Measurements from ENCODE around the gene NRXN2. TPM values are rescaled to one million over a fixed set of nuclear protein-coding genes. Genes with fewer than 3 reads are reported as not detected.

The NRXN2 gene
- total and polyA plus RNA-seq, 10 of the 15 experiments (the other 5 are each of a cell fraction or from before 2014, with no cell fraction given): 0.03 to 1.4 (median 0.23) TPM

- no peak overlapping the region for H3K4me2 ChIP-seq (ENCODE audit: control insufficient read depth, insufficient read depth)
- CTCF ChIA-PET: interaction anchor here (1.3 to 1.8 kb wide), 2 partner anchors 8 to 10 kb away, joined by 5 to 6 read pairs; partner anchors contain the start of gene PYGM
- H4K20me1 ChIP-seq (ENCODE audit: control insufficient read depth, insufficient read depth): no peaks in the 10 kb centered on the region
- no peaks in the 10 kb centered on the region for H3K79me2 ChIP-seq (ENCODE audit: control insufficient read depth, insufficient read depth, low read length)
- FAIRE-seq: no peak
- H3K9me3 ChIP-seq (replicated peaks; ENCODE audit: control insufficient read depth, insufficient read depth, low read length): no peaks in the 10 kb centered on the region
- in situ Hi-C loops (cut with MboI): no loop called here
- no peaks in the 10 kb centered on the region for H3K27me3 ChIP-seq (replicated peaks in 1 of 2; ENCODE audit: control insufficient read depth in 2 of 2, insufficient read depth in 2 of 2, low read length in 1 of 2)
- H3K36me3 ChIP-seq (ENCODE audit: control insufficient read depth in 2 of 2, insufficient read depth in 2 of 2, low read length in 1 of 2): no peaks in the 10 kb centered on the region
- no peak overlapping the region for H3K4me3 ChIP-seq
- POLR2A ChIA-PET: no interaction called here
- ATAC-seq: no peak
- SMC1A ChIA-PET (ENCODE audit: uncharacterized antibody, unreplicated experiment): no interaction called here
- no peak for TF ChIP-seq SUPT20H (IDR thresholded peaks at IDR 0.05; ENCODE audit: borderline replicate concordance, control insufficient read depth, low read depth, low read length)
- TF ChIP-seq, protein P1, sequence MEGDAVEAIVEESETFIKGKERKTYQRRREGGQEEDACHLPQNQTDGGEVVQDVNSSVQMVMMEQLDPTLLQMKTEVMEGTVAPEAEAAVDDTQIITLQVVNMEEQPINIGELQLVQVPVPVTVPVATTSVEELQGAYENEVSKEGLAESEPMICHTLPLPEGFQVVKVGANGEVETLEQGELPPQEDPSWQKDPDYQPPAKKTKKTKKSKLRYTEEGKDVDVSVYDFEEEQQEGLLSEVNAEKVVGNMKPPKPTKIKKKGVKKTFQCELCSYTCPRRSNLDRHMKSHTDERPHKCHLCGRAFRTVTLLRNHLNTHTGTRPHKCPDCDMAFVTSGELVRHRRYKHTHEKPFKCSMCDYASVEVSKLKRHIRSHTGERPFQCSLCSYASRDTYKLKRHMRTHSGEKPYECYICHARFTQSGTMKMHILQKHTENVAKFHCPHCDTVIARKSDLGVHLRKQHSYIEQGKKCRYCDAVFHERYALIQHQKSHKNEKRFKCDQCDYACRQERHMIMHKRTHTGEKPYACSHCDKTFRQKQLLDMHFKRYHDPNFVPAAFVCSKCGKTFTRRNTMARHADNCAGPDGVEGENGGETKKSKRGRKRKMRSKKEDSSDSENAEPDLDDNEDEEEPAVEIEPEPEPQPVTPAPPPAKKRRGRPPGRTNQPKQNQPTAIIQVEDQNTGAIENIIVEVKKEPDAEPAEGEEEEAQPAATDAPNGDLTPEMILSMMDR (IDR thresholded peaks at IDR 0.05 in 2 of 3, conservative IDR thresholded peaks at IDR 0.05 in 1 of 3; ENCODE audit: control insufficient read depth in 2 of 3, extremely low read depth in 1 of 3, insufficient read depth in 1 of 3, low read depth in 3 of 3, low read length in 3 of 3): 0 out of 6 replicates have a peak, but pooled peaks of 2 of the 3 experiments have one; percentile 5 to 19
- peaks cover 3% of the 10 kb centered on the region for H3K4me1 ChIP-seq (ENCODE audit: control insufficient read depth, insufficient read depth, low read length)
- H3K27ac ChIP-seq (ENCODE audit: control insufficient read depth, insufficient read depth): no peak overlapping the region
- no peak overlapping the region for H2AFZ ChIP-seq (ENCODE audit: control insufficient read depth, low read depth, low read length)
- DNase-seq (ENCODE audit: low read depth, low spot score): no peak
- RAD21 ChIA-PET (ENCODE audit: unreplicated experiment): no interaction called here
- intact Hi-C loops (cut with micrococcal nuclease; ENCODE audit: unreplicated experiment): no loop called here
- 77% methylated on average over 13 of the region's 13 CpGs for WGBS (ENCODE audit: insufficient coverage, insufficient replicate concordance, low lambda C conversion rate, missing lambda C conversion rate)
- no peak overlapping the region for H3K9ac ChIP-seq (ENCODE audit: control insufficient read depth, insufficient read depth, low read length)
- no TSS peak for BruUV-seq (replicated peaks)
Measured at GRCh38 chr11:64750361-64751054, 27.5 kb upstream of the NRXN2 start.
